NCI-H2107 (cell line): ENCODE data around the gene ADK.
"Not testable (repeated sequence)": the region's sequence is repeated elsewhere in the genome, so short reads cannot be mapped to it uniquely, and the experiment has no call there.

Experiments
- DNase-seq: peaks from one replicate; lab custom pipeline; 2025; lab: John Stamatoyannopoulos, UW

The ADK gene

GRCh38 chr10:74490551-74490950 lies 339.5 kb downstream of the ADK start:
- DNase-seq, result no peak

- no peak for DNase-seq
Observed at GRCh38 chr10:74491014-74491413, 340.0 kb downstream of the ADK start.

GRCh38 chr10:74496276-74496675 lies 345.3 kb downstream of the ADK start:
- not testable (repeated sequence) for DNase-seq

- not testable (repeated sequence) for DNase-seq
Observed at GRCh38 chr10:74498664-74499063, 347.6 kb downstream of the ADK start.

- no peak for DNase-seq
Observed at GRCh38 chr10:74500026-74500704, 349.1 kb downstream of the ADK start.

GRCh38 chr10:74500816-74501215 lies 349.8 kb downstream of the ADK start:
- DNase-seq, result no peak

- DNase-seq, result no peak
Observed at GRCh38 chr10:74502963-74503608, 352.1 kb downstream of the ADK start.

GRCh38 chr10:74507951-74508350 lies 356.9 kb downstream of the ADK start:
- DNase-seq, result no peak

- no peak for DNase-seq
Observed at GRCh38 chr10:74510594-74510993, 359.6 kb downstream of the ADK start.

- DNase-seq, result no peak
Observed at GRCh38 chr10:74511051-74511450, 360.0 kb downstream of the ADK start.

GRCh38 chr10:74514322-74514721 lies 363.3 kb downstream of the ADK start:
- DNase-seq, result no peak

GRCh38 chr10:74518061-74518460 lies 367.0 kb downstream of the ADK start:
- DNase-seq, result no peak

GRCh38 chr10:74521526-74521925 lies 370.5 kb downstream of the ADK start:
- DNase-seq, result no peak

GRCh38 chr10:74523199-74523598 lies 372.2 kb downstream of the ADK start:
- DNase-seq, result no peak

GRCh38 chr10:74525885-74526284 lies 374.9 kb downstream of the ADK start:
- no peak for DNase-seq

GRCh38 chr10:74527611-74528010 lies 376.6 kb downstream of the ADK start:
- not testable (repeated sequence) for DNase-seq

GRCh38 chr10:74529205-74529604 lies 378.2 kb downstream of the ADK start:
- no peak for DNase-seq

GRCh38 chr10:74530981-74531380 lies 380.0 kb downstream of the ADK start:
- no peak for DNase-seq

- DNase-seq, result no peak
Observed at GRCh38 chr10:74539317-74539716, 388.3 kb downstream of the ADK start.

- DNase-seq, result no peak
Observed at GRCh38 chr10:74541375-74541774, 390.4 kb downstream of the ADK start.

- DNase-seq, result no peak
Observed at GRCh38 chr10:74542077-74542476, 391.1 kb downstream of the ADK start.

- no peak for DNase-seq
Observed at GRCh38 chr10:74543276-74543675, 392.3 kb downstream of the ADK start.

- DNase-seq, result no peak
Observed at GRCh38 chr10:74544106-74544505, 393.1 kb downstream of the ADK start.

GRCh38 chr10:74548676-74549075 lies 397.7 kb downstream of the ADK start:
- no peak for DNase-seq
